Activated naive CD8-positive, alpha-beta T cell (primary cell): ENCODE results near the gene XRCC5.
"Not testable (repeated sequence)": the region's sequence is repeated elsewhere in the genome, so short reads cannot be mapped to it uniquely, and the experiment has no call there.

Experiments
- H3K27ac Mint-ChIP-seq: one replicate; pipeline ENCODE4 v1.8.0; 2021; ENCODE audit warnings: mixed read lengths
- H3K27me3 Mint-ChIP-seq: one replicate; pipeline ENCODE4 v1.8.0; 2021; ENCODE audit warnings: mixed read lengths
- H3K36me3 Mint-ChIP-seq: one replicate; pipeline ENCODE4 v1.8.0; 2021; ENCODE audit warnings: mixed read lengths
- H3K4me1 Mint-ChIP-seq: one replicate; pipeline ENCODE4 v1.8.0; 2021; ENCODE audit warnings: low read depth, mixed read lengths
- H3K4me3 Mint-ChIP-seq: one replicate; pipeline ENCODE4 v1.8.0; 2021; ENCODE audit warnings: mild to moderate bottlenecking, mixed read lengths
- H3K9me3 Mint-ChIP-seq: one replicate; pipeline ENCODE4 v1.8.0; 2021; ENCODE audit warnings: low read depth, mixed read lengths

XRCC5 gene

GRCh38 chr2:216201692-216202306, 92.7 kb downstream of the XRCC5 start:
- Mint-ChIP-seq H3K36me3 (peaks cover 44% of the 10 kb centered on the region), H3K27ac (peak overlapping the region; percentile 62), H3K27me3 (no peaks in the 10 kb centered on the region), H3K4me1 (peaks cover 53% of the 10 kb centered on the region), H3K4me3 (no peak overlapping the region), H3K9me3 (no peaks in the 10 kb centered on the region)

GRCh38 chr2:216202626-216203250, 93.6 kb downstream of the XRCC5 start:
- no peaks in the 10 kb centered on the region for H3K9me3 Mint-ChIP-seq
- H3K4me1 Mint-ChIP-seq = peaks cover 52% of the 10 kb centered on the region
- H3K36me3 Mint-ChIP-seq = peaks cover 47% of the 10 kb centered on the region
- peak overlapping the region; percentile 72 for H3K27ac Mint-ChIP-seq
- no peaks in the 10 kb centered on the region for H3K27me3 Mint-ChIP-seq
- no peak overlapping the region for H3K4me3 Mint-ChIP-seq

GRCh38 chr2:216205486-216205885, 96.3 kb downstream of the XRCC5 start:
- H3K4me1 Mint-ChIP-seq = peaks cover 59% of the 10 kb centered on the region
- H3K27ac Mint-ChIP-seq = peak overlapping the region; percentile 94
- H3K36me3 Mint-ChIP-seq = peaks cover 45% of the 10 kb centered on the region
- H3K4me3 Mint-ChIP-seq = no peak overlapping the region
- no peaks in the 10 kb centered on the region for H3K27me3 Mint-ChIP-seq
- H3K9me3 Mint-ChIP-seq = no peaks in the 10 kb centered on the region

GRCh38 chr2:216206041-216206703, 97.0 kb downstream of the XRCC5 start:
- peaks cover 62% of the 10 kb centered on the region for H3K4me1 Mint-ChIP-seq
- no peaks in the 10 kb centered on the region for H3K27me3 Mint-ChIP-seq
- peaks cover 44% of the 10 kb centered on the region for H3K36me3 Mint-ChIP-seq
- H3K9me3 Mint-ChIP-seq = no peaks in the 10 kb centered on the region
- peak overlapping the region; percentile 94 for H3K27ac Mint-ChIP-seq
- peak overlapping the region; percentile 58 for H3K4me3 Mint-ChIP-seq

GRCh38 chr2:216206821-216207220, 97.7 kb downstream of the XRCC5 start:
- peak overlapping the region; percentile 27 for H3K4me3 Mint-ChIP-seq
- no peaks in the 10 kb centered on the region for H3K9me3 Mint-ChIP-seq
- peak overlapping the region; percentile 94 for H3K27ac Mint-ChIP-seq
- H3K27me3 Mint-ChIP-seq = no peaks in the 10 kb centered on the region
- peaks cover 59% of the 10 kb centered on the region for H3K4me1 Mint-ChIP-seq
- peaks cover 40% of the 10 kb centered on the region for H3K36me3 Mint-ChIP-seq

- not testable (repeated sequence) for H3K9me3 Mint-ChIP-seq
- H3K27ac Mint-ChIP-seq = peak overlapping the region; percentile 41
- peaks cover 36% of the 10 kb centered on the region for H3K36me3 Mint-ChIP-seq
Measured at GRCh38 chr2:216208661-216209060, 99.5 kb downstream of the XRCC5 start.

GRCh38 chr2:216210701-216211540, 101.8 kb downstream of the XRCC5 start:
- H3K4me3 Mint-ChIP-seq = no peak overlapping the region
- no peaks in the 10 kb centered on the region for H3K27me3 Mint-ChIP-seq
- no peaks in the 10 kb centered on the region for H3K9me3 Mint-ChIP-seq
- H3K27ac Mint-ChIP-seq = peak overlapping the region; percentile 80
- H3K36me3 Mint-ChIP-seq = peaks cover 24% of the 10 kb centered on the region
- H3K4me1 Mint-ChIP-seq = peaks cover 46% of the 10 kb centered on the region

More at GRCh38 chr2:216208661-216209060, 99.5 kb downstream of the XRCC5 start:
- H3K4me1 Mint-ChIP-seq = peaks cover 58% of the 10 kb centered on the region
- not testable (repeated sequence) for H3K4me3 Mint-ChIP-seq, H3K27me3 Mint-ChIP-seq

GRCh38 chr2:216211614-216212145, 102.5 kb downstream of the XRCC5 start:
- H3K4me1 Mint-ChIP-seq = peaks cover 40% of the 10 kb centered on the region
- no peak overlapping the region for H3K4me3 Mint-ChIP-seq
- no peaks in the 10 kb centered on the region for H3K27me3 Mint-ChIP-seq
- peak overlapping the region; percentile 80 for H3K27ac Mint-ChIP-seq
- H3K9me3 Mint-ChIP-seq = no peaks in the 10 kb centered on the region
- peaks cover 18% of the 10 kb centered on the region for H3K36me3 Mint-ChIP-seq

GRCh38 chr2:216214768-216215167, 105.6 kb downstream of the XRCC5 start:
- Mint-ChIP-seq H3K27ac (no peak overlapping the region), H3K9me3 (no peaks in the 10 kb centered on the region), H3K4me1 (peaks cover 35% of the 10 kb centered on the region), H3K4me3 (no peak overlapping the region), H3K27me3 (no peaks in the 10 kb centered on the region), H3K36me3 (peaks cover 2% of the 10 kb centered on the region)

- no peaks in the 10 kb centered on the region for H3K9me3 Mint-ChIP-seq
- H3K36me3 Mint-ChIP-seq = peaks cover 7% of the 10 kb centered on the region
- H3K4me1 Mint-ChIP-seq = peaks cover 25% of the 10 kb centered on the region
- H3K27me3 Mint-ChIP-seq = no peaks in the 10 kb centered on the region
- H3K4me3 Mint-ChIP-seq = no peak overlapping the region
- H3K27ac Mint-ChIP-seq = no peak overlapping the region
Measured at GRCh38 chr2:216215658-216216390, 106.7 kb downstream of the XRCC5 start.

- no peaks in the 10 kb centered on the region for H3K27me3 Mint-ChIP-seq
- peaks cover 24% of the 10 kb centered on the region for H3K4me1 Mint-ChIP-seq
- H3K36me3 Mint-ChIP-seq = peaks cover 8% of the 10 kb centered on the region
- H3K27ac Mint-ChIP-seq = no peak overlapping the region
- H3K9me3 Mint-ChIP-seq = no peaks in the 10 kb centered on the region
- H3K4me3 Mint-ChIP-seq = no peak overlapping the region
Measured at GRCh38 chr2:216216951-216217903, 108.1 kb downstream of the XRCC5 start.

GRCh38 chr2:216217904-216218260, 108.7 kb downstream of the XRCC5 start:
- H3K27me3 Mint-ChIP-seq = no peaks in the 10 kb centered on the region
- H3K4me1 Mint-ChIP-seq = peaks cover 30% of the 10 kb centered on the region
- H3K36me3 Mint-ChIP-seq = peaks cover 7% of the 10 kb centered on the region
- no peak overlapping the region for H3K27ac Mint-ChIP-seq
- H3K4me3 Mint-ChIP-seq = no peak overlapping the region
- H3K9me3 Mint-ChIP-seq = no peaks in the 10 kb centered on the region

GRCh38 chr2:216219861-216220260, 110.7 kb downstream of the XRCC5 start:
- peaks cover 7% of the 10 kb centered on the region for H3K36me3 Mint-ChIP-seq
- no peaks in the 10 kb centered on the region for H3K9me3 Mint-ChIP-seq
- peaks cover 35% of the 10 kb centered on the region for H3K4me1 Mint-ChIP-seq
- H3K27ac Mint-ChIP-seq = no peak overlapping the region
- H3K4me3 Mint-ChIP-seq = no peak overlapping the region
- no peaks in the 10 kb centered on the region for H3K27me3 Mint-ChIP-seq
